NCI-H1417 treated with DMSO at 0.1 percent for 48 hours (cell line): ENCODE measurements around the gene PPFIBP2.

Experiments used
- DNase-seq: peaks from one replicate; lab custom pipeline; 2025; lab: John Stamatoyannopoulos, UW

PPFIBP2 gene

GRCh38 chr11:7603031-7603781, 89.4 kb downstream of the PPFIBP2 start:
- no peak for DNase-seq

- DNase-seq = no peak
These were observed 90.6 kb downstream of the PPFIBP2 start for GRCh38 chr11:7604331-7604955.

GRCh38 chr11:7605186-7605943, 91.6 kb downstream of the PPFIBP2 start:
- no peak for DNase-seq

- DNase-seq = no peak
These were observed 92.7 kb downstream of the PPFIBP2 start for GRCh38 chr11:7606496-7606895.

- no peak for DNase-seq
These were observed 95.2 kb downstream of the PPFIBP2 start for GRCh38 chr11:7609015-7609414.

GRCh38 chr11:7609521-7609920, 95.7 kb downstream of the PPFIBP2 start:
- no peak for DNase-seq

GRCh38 chr11:7610393-7610792, 96.6 kb downstream of the PPFIBP2 start:
- no peak for DNase-seq

GRCh38 chr11:7611411-7611810, 97.6 kb downstream of the PPFIBP2 start:
- no peak for DNase-seq

- no peak for DNase-seq
These were observed 98.4 kb downstream of the PPFIBP2 start for GRCh38 chr11:7612056-7612660.

- DNase-seq = no peak
These were observed 99.0 kb downstream of the PPFIBP2 start for GRCh38 chr11:7612661-7613393.

GRCh38 chr11:7613394-7613720, 99.6 kb downstream of the PPFIBP2 start:
- no peak for DNase-seq

- no peak for DNase-seq
These were observed 100.9 kb downstream of the PPFIBP2 start for GRCh38 chr11:7614656-7615055.

- no peak for DNase-seq
These were observed 103.2 kb downstream of the PPFIBP2 start for GRCh38 chr11:7617032-7617431.

- no peak for DNase-seq
These were observed 105.5 kb downstream of the PPFIBP2 start for GRCh38 chr11:7619322-7619721.

- no peak for DNase-seq
These were observed 107.3 kb downstream of the PPFIBP2 start for GRCh38 chr11:7621090-7621489.

GRCh38 chr11:7621554-7621953, 107.8 kb downstream of the PPFIBP2 start:
- no peak for DNase-seq

- DNase-seq = no peak
These were observed 108.9 kb downstream of the PPFIBP2 start for GRCh38 chr11:7622721-7623120.

GRCh38 chr11:7628660-7629059, 114.9 kb downstream of the PPFIBP2 start:
- no peak for DNase-seq

GRCh38 chr11:7630002-7630401, 116.2 kb downstream of the PPFIBP2 start:
- DNase-seq = no peak

GRCh38 chr11:7632211-7632610, 118.4 kb downstream of the PPFIBP2 start:
- no peak for DNase-seq

GRCh38 chr11:7635137-7635536, 121.3 kb downstream of the PPFIBP2 start:
- DNase-seq = no peak

- DNase-seq = no peak
These were observed 121.9 kb downstream of the PPFIBP2 start for GRCh38 chr11:7635708-7636107.
